Thyroid gland (tissue), 4 donors: ENCODE results near the gene PRKCI.

Source experiments
- CTCF ChIP-seq, 6 experiments: fragments of 200-600 bp in 3 of 6; fragments of 450-650 bp in 3 of 6; sonication (generic) in 3 of 6; IDR thresholded peaks; one replicate each; pipeline ENCODE4 v1.5.1; 2016 to 2019; ENCODE audit warnings: antibody characterized with exemption in 6 of 6, mild to moderate bottlenecking in 2 of 6, inconsistent platforms in 1 of 6, moderate library complexity in 1 of 6
- POLR2A ChIP-seq, 2 donors: fragments of 450-650 bp; IDR thresholded peaks; one replicate each; pipeline ENCODE4 v1.6.1; 2017; ENCODE audit warnings: antibody characterized with exemption in 2 of 2, mild to moderate bottlenecking in 2 of 2, moderate library complexity in 1 of 2

DNA sequence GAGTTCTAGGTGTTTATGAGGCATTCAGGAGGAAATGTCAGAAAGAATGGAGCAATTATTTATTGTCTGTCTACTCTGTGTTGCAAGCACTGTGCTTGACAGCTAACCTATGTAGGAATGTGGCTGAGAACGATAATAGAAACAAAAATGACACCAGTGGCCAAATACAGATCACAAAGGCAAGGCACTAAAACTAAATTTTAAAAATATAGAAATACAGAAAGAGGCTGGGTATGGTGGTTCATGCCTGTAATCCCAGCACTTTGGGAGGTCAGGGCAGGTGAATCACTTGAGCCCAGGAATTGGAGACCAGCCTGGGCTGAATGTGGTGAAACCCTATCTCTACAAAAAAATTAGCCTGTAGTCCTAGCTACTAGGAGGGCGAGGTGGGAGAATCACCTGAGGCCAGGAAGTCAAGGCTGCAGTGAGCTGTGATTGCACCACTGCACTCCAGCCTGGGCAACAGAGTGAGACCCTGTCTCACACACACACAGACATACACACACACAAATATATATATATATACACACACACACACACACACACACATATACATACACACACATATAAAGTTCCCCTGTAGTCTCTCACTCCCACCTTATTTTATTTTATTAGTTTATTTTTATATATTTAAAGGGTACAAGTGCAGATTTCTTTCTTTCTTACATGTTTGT is 6.0 kb downstream of the PRKCI start:
- TF ChIP-seq CTCF (IDR thresholded peaks at IDR 0.05) (no peak), POLR2A (IDR thresholded peaks at IDR 0.05) (no peak)
